Esophagus squamous epithelium (tissue), 4 donors: ENCODE measurements around the gene ZNF865.

ENCODE experiments used
- POLR2A ChIP-seq, 4 donors: fragments of 450-650 bp; IDR thresholded peaks; one replicate each; pipeline ENCODE4 v1.6.1; 2017; ENCODE audit warnings: antibody characterized with exemption in 4 of 4, mild to moderate bottlenecking in 4 of 4, moderate library complexity in 3 of 4
- TF ChIP-seq, protein P1 (sequence below), 6 experiments: fragments of 450-650 bp in 4 of 6; fragments of 200-600 bp in 2 of 6; sonication (generic) in 2 of 6; IDR thresholded peaks; one replicate each; pipeline ENCODE4 v1.5.1; 2016 to 2019; ENCODE audit warnings: antibody characterized with exemption in 6 of 6, mild to moderate bottlenecking in 4 of 6, moderate library complexity in 4 of 6

DNA sequence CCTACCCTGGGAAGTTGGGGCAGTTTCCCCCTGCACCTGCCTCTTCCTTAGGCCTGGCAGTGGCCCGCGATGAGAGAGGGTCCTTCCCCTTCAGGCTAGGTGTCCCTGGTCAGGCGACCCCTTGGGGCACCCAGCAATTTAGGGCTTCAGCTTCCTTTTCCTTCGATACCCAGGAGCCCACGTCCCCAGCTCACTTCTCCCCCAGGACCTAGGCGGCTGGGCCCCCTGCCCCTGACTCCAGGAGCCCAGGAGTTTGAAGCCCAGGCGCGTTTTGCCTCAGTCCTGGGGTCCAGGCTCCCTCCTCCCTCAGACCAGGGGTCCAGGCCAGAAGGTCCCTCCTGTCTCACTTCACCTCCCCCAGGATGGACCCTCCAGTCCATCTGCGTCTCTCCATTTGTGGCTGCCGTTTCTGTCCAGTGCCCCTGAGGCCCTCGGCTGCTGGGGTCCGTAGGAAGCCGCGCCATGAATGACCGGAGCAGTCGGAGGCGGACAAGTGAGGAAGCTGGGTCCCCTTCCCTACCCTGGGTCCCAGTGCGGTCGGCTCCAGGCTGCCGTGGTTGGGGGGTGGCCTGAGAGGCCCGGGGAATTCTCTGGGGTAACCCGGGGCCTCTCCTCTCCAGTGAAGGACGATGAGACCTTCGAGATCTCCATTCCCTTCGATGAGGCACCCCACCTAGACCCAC, 43.3 kb downstream of the ZNF865 start:
- TF ChIP-seq, protein P1, sequence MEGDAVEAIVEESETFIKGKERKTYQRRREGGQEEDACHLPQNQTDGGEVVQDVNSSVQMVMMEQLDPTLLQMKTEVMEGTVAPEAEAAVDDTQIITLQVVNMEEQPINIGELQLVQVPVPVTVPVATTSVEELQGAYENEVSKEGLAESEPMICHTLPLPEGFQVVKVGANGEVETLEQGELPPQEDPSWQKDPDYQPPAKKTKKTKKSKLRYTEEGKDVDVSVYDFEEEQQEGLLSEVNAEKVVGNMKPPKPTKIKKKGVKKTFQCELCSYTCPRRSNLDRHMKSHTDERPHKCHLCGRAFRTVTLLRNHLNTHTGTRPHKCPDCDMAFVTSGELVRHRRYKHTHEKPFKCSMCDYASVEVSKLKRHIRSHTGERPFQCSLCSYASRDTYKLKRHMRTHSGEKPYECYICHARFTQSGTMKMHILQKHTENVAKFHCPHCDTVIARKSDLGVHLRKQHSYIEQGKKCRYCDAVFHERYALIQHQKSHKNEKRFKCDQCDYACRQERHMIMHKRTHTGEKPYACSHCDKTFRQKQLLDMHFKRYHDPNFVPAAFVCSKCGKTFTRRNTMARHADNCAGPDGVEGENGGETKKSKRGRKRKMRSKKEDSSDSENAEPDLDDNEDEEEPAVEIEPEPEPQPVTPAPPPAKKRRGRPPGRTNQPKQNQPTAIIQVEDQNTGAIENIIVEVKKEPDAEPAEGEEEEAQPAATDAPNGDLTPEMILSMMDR (IDR thresholded peaks at IDR 0.05) = no peak
- no peak for TF ChIP-seq POLR2A (IDR thresholded peaks at IDR 0.05)
